Measurements from ENCODE around the gene PKD2.
"Not testable (repeated sequence)": the region's sequence is repeated elsewhere in the genome, so short reads cannot be mapped to it uniquely, and the experiment has no call there.

Gene PKD2

GRCh38 chr4:87985097-87985886 lies 22.1 kb upstream of the PKD2 start:
- DNase-seq (ENCODE audit: insufficient read length, low spot score) (no peak), FAIRE-seq (no peak)

GRCh38 chr4:87985887-87986200 lies 21.6 kb upstream of the PKD2 start:
- FAIRE-seq, result no peak
- no peak for DNase-seq (ENCODE audit: insufficient read length, low spot score)

GRCh38 chr4:87986508-87986907 lies 20.9 kb upstream of the PKD2 start:
- FAIRE-seq, result no peak

GRCh38 chr4:87989765-87990164 lies 17.7 kb upstream of the PKD2 start:
- DNase-seq (ENCODE audit: insufficient read length, low spot score) (no peak), FAIRE-seq (no peak)

More at GRCh38 chr4:87986508-87986907, 20.9 kb upstream of the PKD2 start:
- no peak for DNase-seq (ENCODE audit: insufficient read length, low spot score)

- FAIRE-seq (no peak), DNase-seq (ENCODE audit: insufficient read length, low spot score) (no peak)
Observed at GRCh38 chr4:87995435-87995834, 12.0 kb upstream of the PKD2 start.

GRCh38 chr4:87999191-87999691 lies 8.2 kb upstream of the PKD2 start:
- DNase-seq (ENCODE audit: insufficient read length, low spot score); FAIRE-seq: not testable (repeated sequence)

GRCh38 chr4:88001871-88002270 lies 5.6 kb upstream of the PKD2 start:
- FAIRE-seq (no peak), DNase-seq (ENCODE audit: insufficient read length, low spot score) (no peak)

GRCh38 chr4:88002786-88003185 lies 4.6 kb upstream of the PKD2 start:
- FAIRE-seq (no peak), DNase-seq (ENCODE audit: insufficient read length, low spot score) (no peak)

GRCh38 chr4:88003261-88003660 lies 4.2 kb upstream of the PKD2 start:
- FAIRE-seq, result no peak
- no peak for DNase-seq (ENCODE audit: insufficient read length, low spot score)

GRCh38 chr4:88005076-88005475 lies 2.4 kb upstream of the PKD2 start:
- FAIRE-seq (no peak), DNase-seq (ENCODE audit: insufficient read length, low spot score) (no peak)

GRCh38 chr4:88005946-88006345 lies 1.5 kb upstream of the PKD2 start:
- DNase-seq (ENCODE audit: insufficient read length, low spot score) (no peak), FAIRE-seq (no peak)

- DNase-seq (ENCODE audit: insufficient read length, low spot score) (no peak), FAIRE-seq (no peak)
Observed at GRCh38 chr4:88006956-88007303, 505 bp upstream of the PKD2 start.

GRCh38 chr4:88008122-88008742 lies 797 bp downstream of the PKD2 start:
- no peak for FAIRE-seq
- DNase-seq (ENCODE audit: insufficient read length, low spot score), result peak; percentile 19

GRCh38 chr4:88008743-88009171 lies 1.3 kb downstream of the PKD2 start:
- DNase-seq (ENCODE audit: insufficient read length, low spot score) (no peak), FAIRE-seq (no peak)

GRCh38 chr4:88009871-88010270 lies 2.4 kb downstream of the PKD2 start:
- DNase-seq (ENCODE audit: insufficient read length, low spot score), result no peak
- no peak for FAIRE-seq

- FAIRE-seq (no peak), DNase-seq (ENCODE audit: insufficient read length, low spot score) (no peak)
Observed at GRCh38 chr4:88010966-88011365, 3.5 kb downstream of the PKD2 start.

GRCh38 chr4:88012647-88013046 lies 5.2 kb downstream of the PKD2 start:
- FAIRE-seq (no peak), DNase-seq (ENCODE audit: insufficient read length, low spot score) (no peak)

- no peak for FAIRE-seq
- no peak for DNase-seq (ENCODE audit: insufficient read length, low spot score)
Observed at GRCh38 chr4:88014386-88014905, 7.0 kb downstream of the PKD2 start.

GRCh38 chr4:88015659-88016295 lies 8.3 kb downstream of the PKD2 start:
- no peak for FAIRE-seq

GRCh38 chr4:88017516-88018297 lies 10.3 kb downstream of the PKD2 start:
- peak; percentile 52 for DNase-seq (ENCODE audit: insufficient read length, low spot score)
- FAIRE-seq, result no peak

More at GRCh38 chr4:88015659-88016295, 8.3 kb downstream of the PKD2 start:
- no peak for DNase-seq (ENCODE audit: insufficient read length, low spot score)

- FAIRE-seq, result no peak
Observed at GRCh38 chr4:88018466-88018865, 11.0 kb downstream of the PKD2 start.

More at GRCh38 chr4:88018466-88018865, 11.0 kb downstream of the PKD2 start:
- DNase-seq (ENCODE audit: insufficient read length, low spot score), result no peak
